A204.1 (cell line): ENCODE measurements around the gene ENOX1.

Source experiments
- FAIRE-seq: peaks from 2 replicates; lab custom pipeline; 2012; peaks lifted over from hg19 to GRCh38; lab: Jason Lieb, UNC

Gene ENOX1

DNA sequence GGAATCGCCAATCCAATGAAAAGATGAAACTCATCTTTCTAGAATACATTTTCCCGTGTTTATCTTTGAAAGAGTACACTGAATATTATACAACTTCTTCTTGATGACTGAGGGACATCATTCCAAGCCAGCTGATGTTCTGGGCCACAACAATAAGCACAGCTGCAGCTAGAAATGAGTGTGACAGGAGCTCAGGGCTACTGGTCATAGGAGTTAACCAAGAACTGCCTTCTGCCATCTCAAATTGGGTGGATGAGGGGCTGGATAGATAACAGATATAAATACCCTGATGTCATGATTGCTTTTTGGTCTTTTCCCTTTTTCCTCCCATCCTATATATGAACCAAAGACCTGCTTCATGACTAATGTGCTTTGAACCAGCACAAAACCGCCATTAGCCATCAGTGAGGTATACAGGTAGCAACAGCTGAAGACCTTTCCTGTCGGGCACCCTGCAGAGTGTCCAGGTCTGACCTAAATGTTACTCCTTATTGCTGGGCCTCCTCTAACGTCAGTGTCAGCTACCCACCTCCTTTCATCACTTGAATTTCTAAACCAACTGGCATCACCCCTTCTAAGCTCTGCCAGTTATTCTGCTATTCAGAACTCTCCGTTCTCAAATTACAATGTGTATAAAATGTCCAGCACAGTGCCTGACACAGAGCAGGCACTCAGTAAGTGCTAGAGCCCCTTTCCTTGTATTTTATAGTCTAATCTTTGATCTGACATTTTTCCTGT, 178.2 kb downstream of the ENOX1 start:
- no peak for FAIRE-seq

DNA sequence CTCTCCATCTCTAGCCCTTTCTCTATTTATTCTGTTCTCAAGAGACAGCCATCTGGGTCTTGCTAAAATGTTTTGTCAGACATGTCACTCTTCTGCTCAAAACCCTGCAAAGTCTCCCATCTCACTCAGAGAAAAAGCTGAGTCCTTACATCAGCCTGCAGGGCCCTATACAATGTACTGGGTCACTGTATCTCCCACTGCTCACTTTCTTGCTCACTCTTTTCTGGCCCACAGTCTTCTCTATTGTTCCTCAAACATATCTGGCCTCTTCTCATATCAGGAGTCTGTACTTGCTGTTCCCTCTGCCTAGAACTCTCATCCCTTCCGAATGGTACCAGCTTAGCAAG, 189.2 kb downstream of the ENOX1 start:
- FAIRE-seq = no peak

- no peak for FAIRE-seq
Measured at GRCh38 chr13:43596924-43597598, 189.7 kb downstream of the ENOX1 start.

- FAIRE-seq = no peak
Measured at GRCh38 chr13:43596006-43596405, 190.8 kb downstream of the ENOX1 start.

- no peak for FAIRE-seq
Measured at GRCh38 chr13:43587376-43587775, 199.4 kb downstream of the ENOX1 start.

DNA sequence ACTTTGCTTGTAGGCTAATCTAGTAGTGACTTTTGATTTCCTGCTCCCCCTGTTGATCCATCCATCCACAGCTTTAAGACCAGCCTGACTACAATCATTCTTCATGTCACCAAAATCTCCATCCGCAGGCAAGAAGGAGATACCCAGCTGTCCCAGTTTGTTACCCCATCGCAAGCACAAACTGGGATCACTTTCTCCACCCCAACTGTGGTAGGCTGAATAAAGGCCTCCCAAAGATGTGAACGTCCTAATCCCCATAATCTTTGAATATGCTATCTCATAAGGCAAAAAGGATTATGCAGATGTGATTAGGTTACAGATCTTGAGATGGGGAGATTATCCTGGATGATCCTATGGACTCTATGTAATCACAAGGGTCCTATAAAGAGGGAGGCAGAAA, 202.0 kb downstream of the ENOX1 start:
- FAIRE-seq = no peak

DNA sequence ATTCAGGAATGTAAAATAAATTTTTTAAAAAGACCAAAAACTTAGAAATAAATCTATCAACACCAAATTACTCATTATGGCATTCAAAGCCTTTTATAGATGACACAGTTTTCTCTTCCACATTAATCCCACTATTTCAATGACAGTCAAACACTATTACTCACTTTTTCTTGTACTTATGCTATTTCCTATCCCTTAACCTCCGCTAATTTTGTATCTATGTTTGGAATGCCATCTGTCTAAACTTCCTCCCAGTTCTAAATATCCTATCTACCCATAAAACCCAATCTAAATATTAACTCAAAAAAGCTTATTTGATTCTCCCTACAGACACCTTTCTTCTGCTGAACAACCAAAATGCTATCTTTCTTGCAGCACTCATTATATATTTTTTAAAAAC, 203.5 kb downstream of the ENOX1 start:
- no peak for FAIRE-seq

DNA sequence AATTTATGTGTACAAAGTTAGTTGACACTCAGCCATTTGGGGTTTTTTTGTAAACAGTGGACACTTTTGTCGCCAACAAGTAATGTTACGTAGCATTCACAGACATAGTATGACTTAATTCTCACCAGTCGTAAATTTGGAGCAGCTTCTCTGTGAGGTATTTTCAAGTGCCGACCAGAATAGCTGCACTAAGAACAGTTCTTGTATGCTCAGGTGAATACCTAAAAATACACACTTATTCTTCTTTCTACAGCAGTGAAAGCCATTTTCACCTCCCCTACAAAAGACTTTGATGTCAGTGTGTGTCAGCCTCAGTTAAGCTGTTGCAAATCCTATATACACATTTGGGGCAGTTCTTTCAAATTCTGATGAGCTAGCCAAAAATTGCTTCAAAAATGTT, 206.5 kb downstream of the ENOX1 start:
- FAIRE-seq = no peak

- no peak for FAIRE-seq
Measured at GRCh38 chr13:43579321-43579720, 207.5 kb downstream of the ENOX1 start.

DNA sequence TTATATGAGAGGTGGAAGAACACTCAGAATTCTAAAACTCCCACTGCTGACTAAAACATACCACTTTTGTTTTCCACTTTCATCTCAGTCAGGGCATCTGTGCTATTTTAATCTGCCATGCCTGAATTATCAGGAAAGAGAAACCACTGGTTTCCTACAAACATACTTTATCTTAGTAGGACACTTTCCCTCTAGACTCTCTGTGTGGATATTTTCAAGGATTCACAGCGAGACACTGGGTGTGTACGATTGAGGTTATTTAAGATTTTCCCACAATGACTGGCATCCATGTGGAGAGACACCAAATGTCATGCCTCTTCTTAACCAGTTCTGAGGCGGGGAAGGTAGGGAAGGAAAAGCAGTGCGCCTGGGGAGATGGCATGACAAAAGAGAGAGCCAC, 212.2 kb downstream of the ENOX1 start:
- no peak for FAIRE-seq

DNA sequence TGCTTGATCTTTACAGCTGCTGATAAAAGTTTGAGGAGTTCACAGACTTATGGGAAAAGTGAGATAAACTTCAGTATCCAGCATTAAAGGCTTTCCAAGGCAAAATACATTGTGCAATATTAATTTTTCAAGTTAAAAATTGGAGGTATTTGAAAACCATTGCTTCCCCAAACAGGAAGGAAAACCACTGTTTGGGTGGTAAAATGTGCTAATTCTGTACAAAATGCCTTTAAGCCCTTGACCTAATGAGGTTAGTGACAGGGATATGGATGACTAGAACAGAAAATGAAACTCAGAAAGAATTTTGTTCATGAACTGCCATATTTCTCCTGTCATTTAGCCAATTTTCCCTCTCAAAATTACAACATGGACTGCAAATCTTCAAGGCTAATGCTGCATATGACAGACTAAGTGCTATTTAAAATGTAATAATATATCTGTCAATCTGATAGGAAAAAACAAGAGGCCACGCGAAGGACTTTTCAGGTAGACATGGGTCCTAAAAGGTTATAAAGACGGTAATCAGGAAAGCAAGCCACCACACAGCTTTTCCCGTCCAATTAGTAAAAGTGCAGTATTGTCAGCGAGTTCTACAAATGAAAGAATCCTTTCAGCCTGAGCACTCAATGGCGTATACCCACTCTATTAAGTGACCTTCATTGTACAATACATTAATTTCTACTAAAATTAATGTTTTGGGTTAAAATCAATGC, 212.8 kb downstream of the ENOX1 start:
- FAIRE-seq = no peak

DNA sequence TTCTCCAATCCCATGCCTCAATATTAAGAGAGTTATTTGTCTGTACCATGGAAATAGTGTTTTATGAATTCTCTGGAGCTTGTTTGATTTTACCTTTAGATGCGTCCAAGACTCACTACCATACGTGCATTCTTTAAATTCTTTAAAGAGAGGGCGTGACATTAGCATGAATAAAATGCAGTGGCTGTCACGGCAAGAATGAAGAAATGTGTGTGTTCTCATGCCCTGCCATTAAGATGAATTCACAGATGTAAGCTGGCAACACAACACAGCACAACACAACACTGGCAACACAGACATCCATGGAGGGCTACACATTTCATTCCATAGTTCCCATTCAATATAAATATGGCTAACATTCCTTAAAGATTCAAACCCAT, 213.4 kb downstream of the ENOX1 start:
- FAIRE-seq = no peak

DNA sequence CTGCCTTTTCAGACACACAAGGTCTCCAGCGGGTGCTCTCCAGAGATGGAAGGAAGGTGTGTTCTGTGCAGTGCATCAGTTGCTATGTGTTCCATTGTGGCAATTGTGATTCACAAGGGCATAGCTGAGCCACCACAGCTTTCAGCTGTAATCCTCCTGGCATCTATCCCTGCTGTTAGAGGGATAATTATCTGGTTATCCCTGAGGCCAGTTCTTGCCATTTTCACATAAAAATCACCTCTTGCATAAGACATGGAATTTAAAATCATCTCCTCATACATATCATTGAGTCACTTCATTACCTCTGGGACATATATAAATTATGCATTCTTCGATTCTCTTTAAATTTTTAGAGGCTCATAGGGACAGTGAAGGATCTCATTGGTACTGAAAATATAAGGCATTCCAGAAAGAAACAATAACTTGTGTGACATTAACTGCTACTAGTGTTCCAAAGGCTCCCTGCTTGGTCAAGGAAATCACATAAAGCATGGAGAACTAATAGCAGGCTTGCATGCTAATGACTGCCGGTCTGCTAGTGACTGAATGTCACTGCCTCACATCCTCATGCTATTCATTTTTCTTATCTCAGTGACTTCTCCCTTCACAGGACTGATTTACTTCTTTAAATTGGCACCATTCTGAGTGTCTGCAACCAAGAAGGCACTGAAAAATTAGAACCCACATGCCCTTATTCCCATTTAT, 214.0 kb downstream of the ENOX1 start:
- FAIRE-seq = no peak

DNA sequence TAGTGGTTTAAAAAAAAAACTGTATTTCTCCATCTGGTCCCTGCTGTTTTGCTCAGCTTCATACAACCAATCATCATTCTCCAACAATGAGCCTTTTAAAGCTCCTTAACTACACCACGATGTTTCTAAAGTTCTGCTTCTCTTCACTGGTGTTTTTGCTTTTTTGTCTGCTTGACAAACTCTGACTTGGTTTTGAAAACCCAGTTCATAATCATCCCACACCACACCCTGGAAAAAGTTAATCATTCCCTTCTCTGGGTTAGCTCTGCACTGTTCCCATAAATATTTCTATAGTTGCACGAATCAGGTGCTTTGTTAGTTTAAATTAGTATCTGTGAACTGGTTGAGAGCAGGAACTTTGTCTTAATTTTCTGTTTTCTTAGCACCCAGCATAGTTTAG, 217.1 kb downstream of the ENOX1 start:
- no peak for FAIRE-seq

DNA sequence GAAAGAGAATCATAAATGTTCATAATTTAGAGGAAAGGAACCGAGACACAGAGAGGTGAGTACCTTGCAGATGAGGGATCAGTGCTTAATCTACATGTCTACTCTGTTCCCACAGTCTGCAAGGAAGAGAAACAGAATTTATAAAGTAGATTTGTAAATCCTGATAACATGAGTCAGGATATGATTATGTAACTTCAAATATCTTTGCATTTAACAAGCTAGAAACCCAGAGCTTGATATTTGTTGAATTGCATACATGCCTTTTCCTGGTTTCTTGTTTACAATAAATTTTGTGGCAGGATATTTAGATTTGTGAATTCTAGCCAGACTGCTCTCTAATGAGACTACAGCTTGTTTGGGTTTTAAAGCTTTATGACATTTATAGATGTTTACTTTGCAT, 219.2 kb downstream of the ENOX1 start:
- no peak for FAIRE-seq

DNA sequence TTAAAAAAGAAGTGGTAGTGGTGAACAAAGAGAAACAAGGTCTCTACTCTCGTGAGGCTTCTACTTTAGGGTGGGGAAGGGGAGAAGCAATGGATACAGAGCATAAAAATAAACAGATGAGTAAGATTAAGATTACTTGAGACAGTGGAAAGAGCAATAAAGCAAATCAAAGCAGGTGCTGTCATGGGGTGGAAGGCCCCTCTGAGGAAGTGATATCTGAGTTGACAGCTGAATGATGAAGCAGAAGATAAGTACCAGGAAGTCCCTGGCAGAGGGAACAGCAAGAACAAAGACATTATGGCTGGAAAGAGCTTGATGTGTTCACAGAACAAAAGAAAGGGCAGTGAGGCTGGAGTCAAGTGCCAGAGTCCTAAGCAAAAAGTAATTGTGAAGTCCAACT, 221.8 kb downstream of the ENOX1 start:
- FAIRE-seq = no peak

DNA sequence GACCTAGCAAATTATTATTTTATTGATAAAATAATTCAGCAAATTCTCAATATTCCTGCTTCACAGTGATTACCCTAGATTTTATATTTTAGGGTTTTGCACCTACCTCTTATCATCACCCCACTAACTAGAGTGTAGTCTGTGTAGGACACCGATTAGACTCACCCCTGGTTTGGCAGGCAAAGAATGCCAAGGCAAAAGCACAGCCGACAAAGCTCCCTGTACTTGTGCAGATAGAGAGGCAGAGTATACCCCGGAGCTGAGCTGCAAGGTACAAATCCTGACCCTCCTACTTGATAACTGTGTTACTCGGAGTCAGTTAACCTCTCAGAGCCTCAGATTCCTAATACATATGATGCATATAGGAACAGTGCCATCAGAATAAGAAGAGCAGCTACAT, 225.7 kb downstream of the ENOX1 start:
- FAIRE-seq = no peak

GRCh38 chr13:43558939-43559338, 227.8 kb downstream of the ENOX1 start:
- no peak for FAIRE-seq

GRCh38 chr13:43558326-43558725, 228.4 kb downstream of the ENOX1 start:
- FAIRE-seq = no peak

GRCh38 chr13:43555667-43556066, 231.1 kb downstream of the ENOX1 start:
- FAIRE-seq = no peak

- FAIRE-seq = no peak
Measured at GRCh38 chr13:43551897-43552456, 234.8 kb downstream of the ENOX1 start.

DNA sequence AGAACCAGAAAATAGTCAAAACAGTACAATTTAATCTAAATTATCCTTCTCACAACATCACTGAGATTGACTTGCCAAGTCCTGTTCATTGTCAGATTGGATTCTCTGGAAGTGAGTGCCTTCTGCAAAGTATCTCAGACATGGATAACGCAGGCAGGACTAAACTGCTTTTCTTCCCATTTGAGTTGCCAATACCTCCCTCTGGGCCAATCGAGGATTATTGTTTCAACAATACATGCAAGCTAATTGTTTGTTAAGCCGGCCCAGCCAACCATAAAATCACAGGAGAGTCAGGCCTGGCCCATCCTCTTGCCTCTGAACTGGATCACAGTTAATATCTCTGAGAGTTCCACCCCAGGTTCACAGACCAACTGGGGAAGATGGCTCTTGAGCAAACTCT, 240.0 kb downstream of the ENOX1 start:
- no peak for FAIRE-seq

- FAIRE-seq = no peak
Measured at GRCh38 chr13:43546251-43546650, 240.5 kb downstream of the ENOX1 start.
